GM12874 (cell line): Measurements from ENCODE around the gene SP1.

Source experiments
- CTCF ChIP-seq: IDR thresholded peaks from 2 replicates; pipeline ENCODE4 v1.5.1; 2011; ENCODE audit warnings: low read depth, mild to moderate bottlenecking, control low read depth, low read length, moderate library complexity; ENCODE audit not compliant: insufficient read depth

The SP1 gene

GRCh38 chr12:53461059-53461458, 81.1 kb downstream of the SP1 start:
- TF ChIP-seq CTCF: no peak

- no peak for TF ChIP-seq CTCF
Measured at GRCh38 chr12:53461591-53461990, 81.6 kb downstream of the SP1 start.

GRCh38 chr12:53462935-53463334, 83.0 kb downstream of the SP1 start:
- no peak for TF ChIP-seq CTCF

GRCh38 chr12:53463802-53464560, 84.0 kb downstream of the SP1 start:
- no peak for TF ChIP-seq CTCF

GRCh38 chr12:53464685-53465418, 84.9 kb downstream of the SP1 start:
- no peak for TF ChIP-seq CTCF

- no peak for TF ChIP-seq CTCF
Measured at GRCh38 chr12:53465679-53466078, 85.7 kb downstream of the SP1 start.
